Measurements from ENCODE around the gene PRKCZ.

- TF ChIP-seq SP1 (IDR thresholded peaks at IDR 0.05) (no peak), CTCF (IDR thresholded peaks at IDR 0.05; ENCODE audit: low read depth, low read length, missing input control) (no peak)
Measured at GRCh38 chr1:2151911-2152310, 101.7 kb downstream of the PRKCZ start.
